ENCODE results near the gene DUSP3. TPM values are rescaled to one million over a fixed set of nuclear protein-coding genes. Genes with fewer than 3 reads are reported as not detected.

Gene DUSP3
- total RNA-seq, 2 experiments from 2014 or later, result 10.6 to 12.6 TPM

- Histone ChIP-seq H3K27ac (ENCODE audit: low read depth in 1 of 2, low read length in 2 of 2) (no peak overlapping the region), H3K9me3 (ENCODE audit: control insufficient read depth in 1 of 2, insufficient read depth in 1 of 2, low read length in 2 of 2) (no peaks in the 10 kb centered on the region), H3K4me3 (ENCODE audit: low read length) (no peak overlapping the region), H3K27me3 (ENCODE audit: control insufficient read depth in 1 of 2, insufficient read depth in 2 of 2, low read length in 2 of 2) (peaks cover 0 to 4% of the 10 kb centered on the region in 2 experiments), H3K4me1 (ENCODE audit: insufficient read depth, low read length) (no peaks in the 10 kb centered on the region), H3K36me3 (ENCODE audit: insufficient read depth, low read length) (no peaks in the 10 kb centered on the region)
- intact Hi-C loops (cut with DNase I, micrococcal nuclease), result no loop called here
- DNase-seq (no peak), ATAC-seq (ENCODE audit: poor library complexity) (no peak)
- Mint-ChIP-seq H3K27me3 (peaks cover 19% of the 10 kb centered on the region), H3K4me3 (no peak overlapping the region), H3K9me3 (no peaks in the 10 kb centered on the region), H3K4me1 (ENCODE audit: low read depth) (no peaks in the 10 kb centered on the region), H3K27ac (no peak overlapping the region), H3K36me3 (ENCODE audit: low read depth) (no peaks in the 10 kb centered on the region)
- TF ChIP-seq CTCF (IDR thresholded peaks at IDR 0.05), result no peak
- CTCF ChIA-PET, result no interaction called here
- POLR2A ChIA-PET, result interaction anchor here (1.0 kb wide), 1 partner anchor 18 kb away, joined by 4 read pairs; no protein-coding TSS in a partner anchor
These were observed 45.8 kb downstream of the DUSP3 start for GRCh38 chr17:43732958-43733357.

- H3K27me3 ChIP-seq (ENCODE audit: control insufficient read depth in 1 of 2, insufficient read depth in 2 of 2, low read length in 2 of 2), result no peaks in the 10 kb centered on the region
- no peaks in the 10 kb centered on the region for H3K27me3 Mint-ChIP-seq
- ChIA-PET POLR2A (no interaction called here), CTCF (no interaction called here)
- intact Hi-C loops (cut with DNase I, micrococcal nuclease), result no loop called here
- TF ChIP-seq CTCF (IDR thresholded peaks at IDR 0.05), result no peak
- H3K4me3 Mint-ChIP-seq, result no peak overlapping the region
- no peak overlapping the region for H3K27ac ChIP-seq (ENCODE audit: low read depth in 1 of 2, low read length in 2 of 2)
- no peak overlapping the region for H3K4me3 ChIP-seq (ENCODE audit: low read length)
- no peaks in the 10 kb centered on the region for H3K36me3 Mint-ChIP-seq (ENCODE audit: low read depth)
- H3K36me3 ChIP-seq (ENCODE audit: insufficient read depth, low read length), result no peaks in the 10 kb centered on the region
- no peak for DNase-seq
- no peak for ATAC-seq (ENCODE audit: poor library complexity)
- H3K9me3 ChIP-seq (ENCODE audit: control insufficient read depth in 1 of 2, insufficient read depth in 1 of 2, low read length in 2 of 2), result no peaks in the 10 kb centered on the region
- H3K27ac Mint-ChIP-seq, result no peak overlapping the region
- no peaks in the 10 kb centered on the region for H3K4me1 ChIP-seq (ENCODE audit: insufficient read depth, low read length)
- no peaks in the 10 kb centered on the region for H3K9me3 Mint-ChIP-seq
- no peaks in the 10 kb centered on the region for H3K4me1 Mint-ChIP-seq (ENCODE audit: low read depth)
These were observed 50.7 kb downstream of the DUSP3 start for GRCh38 chr17:43728081-43728480.

- TF ChIP-seq CTCF (IDR thresholded peaks at IDR 0.05), result no peak
- Histone ChIP-seq H3K4me1 (ENCODE audit: insufficient read depth, low read length) (peaks cover 12% of the 10 kb centered on the region), H3K36me3 (ENCODE audit: insufficient read depth, low read length) (no peaks in the 10 kb centered on the region), H3K27ac (ENCODE audit: low read depth in 1 of 2, low read length in 2 of 2) (no peak overlapping the region), H3K4me3 (ENCODE audit: low read length) (no peak overlapping the region), H3K27me3 (ENCODE audit: control insufficient read depth in 1 of 2, insufficient read depth in 2 of 2, low read length in 2 of 2) (no peaks in the 10 kb centered on the region), H3K9me3 (ENCODE audit: control insufficient read depth in 1 of 2, insufficient read depth in 1 of 2, low read length in 2 of 2) (no peaks in the 10 kb centered on the region)
- DNase-seq (no peak), ATAC-seq (ENCODE audit: poor library complexity) (no peak)
- no peak overlapping the region for H3K27ac Mint-ChIP-seq
- no peak overlapping the region for H3K4me3 Mint-ChIP-seq
- H3K4me1 Mint-ChIP-seq (ENCODE audit: low read depth), result peaks cover 6% of the 10 kb centered on the region
- CTCF ChIA-PET, result no interaction called here
- H3K27me3 Mint-ChIP-seq, result no peaks in the 10 kb centered on the region
- POLR2A ChIA-PET, result no interaction called here
- intact Hi-C loops (cut with DNase I, micrococcal nuclease), result no loop called here
- no peaks in the 10 kb centered on the region for H3K9me3 Mint-ChIP-seq
- no peaks in the 10 kb centered on the region for H3K36me3 Mint-ChIP-seq (ENCODE audit: low read depth)
These were observed 54.9 kb downstream of the DUSP3 start for GRCh38 chr17:43723697-43724359.

Measured in CD4-positive, alpha-beta T cell (primary cell).